SH-SY5Y (cell line): ENCODE measurements around the gene CAVIN1.

Experiments
- GATA2 ChIP-seq: IDR thresholded peaks from 2 replicates; pipeline ENCODE4 v1.6.1; 2011; ENCODE audit warnings: mild to moderate bottlenecking, low read depth, low read length
- GATA3 ChIP-seq: IDR thresholded peaks from 2 replicates; pipeline ENCODE4 v1.6.1; 2011; ENCODE audit warnings: low read depth, mild to moderate bottlenecking, low read length, moderate library complexity

DNA sequence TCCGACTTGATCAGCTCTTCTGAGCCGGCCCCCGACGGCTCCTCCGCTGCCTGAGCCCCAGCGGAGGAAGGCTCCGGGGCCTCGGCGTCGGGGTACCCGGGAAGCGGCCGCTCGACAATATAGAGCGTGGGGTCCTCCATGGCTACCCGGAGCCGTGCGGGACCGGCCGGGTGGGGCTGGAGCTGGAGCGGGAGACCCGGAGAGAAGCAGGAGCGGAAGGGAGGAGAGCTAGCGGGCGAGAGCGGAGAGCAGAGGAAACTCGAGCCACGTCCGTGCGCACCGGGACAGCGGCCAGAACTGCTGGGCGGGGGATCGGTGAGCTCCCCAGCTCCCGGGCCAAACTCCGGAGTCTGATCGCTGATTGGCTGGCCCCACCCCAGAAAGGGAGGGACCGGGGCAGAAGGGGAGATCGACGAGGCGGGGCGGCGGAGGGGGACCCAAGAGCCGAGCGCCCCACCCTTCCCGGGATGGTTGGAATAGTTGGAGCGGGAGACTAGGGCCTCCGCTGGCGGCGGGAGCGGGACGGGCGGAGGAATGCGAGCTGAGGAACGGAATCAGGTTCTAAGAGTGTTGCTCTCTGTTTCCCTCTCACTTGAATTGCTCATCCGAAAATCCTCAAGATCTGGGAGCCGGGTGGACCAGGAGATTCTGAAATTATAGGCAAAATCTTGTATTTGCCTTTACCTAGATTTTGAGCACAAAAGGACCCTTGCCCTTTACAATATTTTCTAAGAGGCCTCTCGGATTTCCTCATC is at the start of gene CAVIN1:
- TF ChIP-seq GATA3 (no peak), GATA2 (no peak)
